Smooth muscle cell (in vitro differentiated cells): Measurements from ENCODE around the gene TMA7B. TPM values are rescaled to one million over a fixed set of nuclear protein-coding genes. Genes with fewer than 3 reads are reported as not detected.

Experiments used
- DNase-seq: peaks from one replicate; lab custom pipeline; 2025; ENCODE audit not compliant: unreplicated experiment; lab: John Stamatoyannopoulos, UW
- H2AFZ ChIP-seq: fragments of 200-600 bp; sonication (generic); 2 replicates; pipeline ENCODE4 v1.6.0; 2016; ENCODE audit warnings: antibody characterized with exemption, low read depth, mild to moderate bottlenecking
- H3F3A ChIP-seq: fragments of 200-600 bp; sonication (generic); 2 replicates; pipeline ENCODE4 v1.6.0; 2017; ENCODE audit warnings: antibody characterized with exemption, low read depth
- H3K27ac ChIP-seq: fragments of 200-600 bp; sonication (generic); 2 replicates; pipeline ENCODE4 v1.5.1; 2016; ENCODE audit warnings: low read depth, mild to moderate bottlenecking
- H3K27me3 ChIP-seq: fragments of 200-600 bp; sonication (generic); 2 replicates; pipeline ENCODE4 v1.6.1; 2016; ENCODE audit warnings: low read depth, mild to moderate bottlenecking
- H3K36me3 ChIP-seq: fragments of 200-600 bp; sonication (generic); 2 replicates; pipeline ENCODE4 v1.5.1; 2016; ENCODE audit warnings: low read depth
- H3K4me1 ChIP-seq: fragments of 200-600 bp; sonication (generic); 2 replicates; pipeline ENCODE4 v1.5.1; 2016; ENCODE audit warnings: low read depth
- H3K4me2 ChIP-seq: fragments of 200-600 bp; sonication (generic); 2 replicates; pipeline ENCODE4 v1.6.0; 2016; ENCODE audit warnings: mild to moderate bottlenecking
- H3K4me3 ChIP-seq: fragments of 200-600 bp; sonication (generic); 2 replicates; pipeline ENCODE4 v1.5.1; 2016; ENCODE audit warnings: mild to moderate bottlenecking
- H3K79me2 ChIP-seq: fragments of 200-600 bp; sonication (generic); 2 replicates; pipeline ENCODE4 v1.6.0; 2016; ENCODE audit warnings: low read depth, mild to moderate bottlenecking
- H3K9ac ChIP-seq: fragments of 200-600 bp; sonication (generic); 2 replicates; pipeline ENCODE4 v1.6.0; 2016; ENCODE audit warnings: low read depth
- H3K9me3 ChIP-seq: fragments of 200-600 bp; sonication (generic); replicated peaks from 2 replicates; pipeline ENCODE4 v1.5.1; 2016; ENCODE audit warnings: low read depth
- H4K20me1 ChIP-seq: fragments of 200-600 bp; sonication (generic); 2 replicates; pipeline ENCODE4 v1.6.0; 2016; ENCODE audit warnings: low read depth
- CTCF ChIP-seq: fragments of 200-600 bp; sonication (generic); IDR thresholded peaks from 2 replicates; pipeline ENCODE4 v1.5.1; 2017; ENCODE audit warnings: borderline replicate concordance, mild to moderate bottlenecking, antibody characterized with exemption; ENCODE audit not compliant: insufficient read depth, poor library complexity, severe bottlenecking
- WGBS: methylation state at CpG from one replicate; pipeline ENCODE4 v1.1.7; 2016; ENCODE audit warnings: low lambda C conversion rate; 5-methylcytosine and 5-hydroxymethylcytosine counted together
- polyA plus RNA-seq: library from polyadenylated mRNA; unstranded; fragments of >200 nt; fragmentation: Nextera tagmentation; extraction: Ambion mirVana; gene quantifications from 2 replicates; pipeline ENCODE4 v1.2.1, GENCODE V29; 2016
- total RNA-seq: library from RNA; depleted of rRNA; stranded (reverse); fragments of >200 nt; gene quantifications from 2 replicates; pipeline ENCODE4 v1.2.3, GENCODE V29; 2014

TMA7B gene
- total and polyA plus RNA-seq, 2 experiments from 2014 or later: not detected

- Histone ChIP-seq H2AFZ (no peak overlapping the region), H3K4me3 (no peak overlapping the region), H3F3A (no peaks in the 10 kb centered on the region), H3K4me1 (no peaks in the 10 kb centered on the region), H3K9ac (no peak overlapping the region), H3K4me2 (no peak overlapping the region), H4K20me1 (no peaks in the 10 kb centered on the region), H3K9me3 (no peaks in the 10 kb centered on the region), H3K27ac (no peak overlapping the region), H3K27me3 (peaks cover 9% of the 10 kb centered on the region), H3K79me2 (no peaks in the 10 kb centered on the region), H3K36me3 (no peaks in the 10 kb centered on the region)
- no peak for TF ChIP-seq CTCF
- DNase-seq: no peak
- WGBS: 94% methylated on average over 2 of the region's 2 CpGs
These were observed 24.5 kb downstream of the TMA7B start for GRCh38 chr22:39984746-39985145.

GRCh38 chr22:39985383-39986035 lies 25.3 kb downstream of the TMA7B start:
- H3K4me2 ChIP-seq: no peak overlapping the region

DNA sequence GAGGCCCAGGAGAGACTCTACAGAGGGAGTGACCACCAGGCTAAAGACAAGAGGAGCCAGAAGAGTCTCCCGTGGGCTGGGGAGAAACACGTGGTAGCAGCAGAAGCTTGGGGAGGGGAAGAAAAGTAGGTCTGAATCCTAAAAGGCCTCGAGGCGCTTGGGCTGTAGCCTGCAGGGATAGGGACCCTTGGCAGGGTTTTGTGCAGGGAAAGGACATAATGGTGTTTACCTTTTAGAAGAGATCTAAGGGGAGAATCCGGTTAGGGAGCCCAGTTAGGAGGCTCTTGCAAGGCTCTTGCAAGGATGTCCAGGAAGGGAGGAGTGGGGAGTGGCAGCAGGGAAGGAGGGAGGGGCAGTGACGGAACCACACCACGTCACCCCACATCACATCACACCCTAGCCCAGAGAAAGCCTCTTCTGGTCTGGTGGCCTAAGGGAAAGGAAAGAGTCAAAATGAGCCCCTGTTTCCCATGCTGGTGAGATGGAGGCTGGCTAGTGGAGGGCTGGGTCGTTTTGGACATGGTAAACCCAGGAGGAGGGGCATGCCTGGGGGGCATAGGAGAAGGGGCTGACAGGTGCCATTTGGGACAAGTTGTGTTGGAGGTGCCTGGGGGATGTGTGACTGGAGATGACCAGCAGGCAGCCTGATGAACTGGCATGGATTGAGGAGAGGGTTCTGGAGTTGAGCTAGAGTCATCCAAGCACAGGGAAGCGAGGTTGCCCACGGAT lies 28.4 kb downstream of the TMA7B start:
- no peak overlapping the region for H3K4me2 ChIP-seq
- 84% methylated on average over 10 of the region's 10 CpGs for WGBS
- peaks cover 25% of the 10 kb centered on the region for H3K27me3 ChIP-seq
- DNase-seq: no peak
- H3K36me3 ChIP-seq: no peaks in the 10 kb centered on the region
- no peaks in the 10 kb centered on the region for H3K4me1 ChIP-seq
- no peak overlapping the region for H3K9ac ChIP-seq
- H2AFZ ChIP-seq: no peak overlapping the region
- no peaks in the 10 kb centered on the region for H3K79me2 ChIP-seq
- H3F3A ChIP-seq: no peaks in the 10 kb centered on the region
- H4K20me1 ChIP-seq: no peaks in the 10 kb centered on the region
- no peak for TF ChIP-seq CTCF
- H3K9me3 ChIP-seq: no peaks in the 10 kb centered on the region
- H3K4me3 ChIP-seq: no peak overlapping the region
- H3K27ac ChIP-seq: no peak overlapping the region

More at GRCh38 chr22:39985383-39986035, 25.3 kb downstream of the TMA7B start:
- TF ChIP-seq CTCF: no peak
- Histone ChIP-seq H3K4me1 (no peaks in the 10 kb centered on the region), H3F3A (no peaks in the 10 kb centered on the region), H3K79me2 (no peaks in the 10 kb centered on the region), H3K27me3 (peaks cover 9% of the 10 kb centered on the region), H3K9ac (no peak overlapping the region), H3K9me3 (no peaks in the 10 kb centered on the region), H2AFZ (no peak overlapping the region), H4K20me1 (no peaks in the 10 kb centered on the region), H3K36me3 (no peaks in the 10 kb centered on the region), H3K27ac (no peak overlapping the region), H3K4me3 (no peak overlapping the region)
- no peak for DNase-seq
- WGBS: 92% methylated on average over 7 of the region's 7 CpGs
